Vagina (tissue), 2 donors: ENCODE data around the gene PDCD1LG2. TPM values are rescaled to one million over a fixed set of nuclear protein-coding genes. Genes with fewer than 3 reads are reported as not detected.
"Not testable (repeated sequence)": the region's sequence is repeated elsewhere in the genome, so short reads cannot be mapped to it uniquely, and the experiment has no call there.

ENCODE experiments used
- DNase-seq, 2 donors: peaks; one replicate each; pipeline ENCODE4 v3.0.0-alpha.2; 2017; ENCODE audit errors: extremely low spot score in 2 of 2
- H3K27ac ChIP-seq: fragments of 200-600 bp; sonication (generic); one replicate; pipeline ENCODE4 v1.5.1; 2019
- H3K27me3 ChIP-seq: fragments of 200-600 bp; sonication (generic); one replicate; pipeline ENCODE4 v1.5.1; 2019
- H3K36me3 ChIP-seq, 2 donors: fragments of 200-600 bp; sonication (generic); one replicate each; pipeline ENCODE4 v1.5.1; 2017 to 2019
- H3K4me1 ChIP-seq: fragments of 200-600 bp; sonication (generic); one replicate; pipeline ENCODE4 v1.5.1; 2019
- H3K4me3 ChIP-seq, 2 donors: fragments of 200-600 bp; sonication (generic); 1 replicate in 1 of 2; 2 replicates in 1 of 2; pipeline ENCODE4 v1.5.1; 2016 to 2019
- H3K9me3 ChIP-seq: fragments of 200-600 bp; sonication (generic); one replicate; pipeline ENCODE4 v1.5.1; 2019
- CTCF ChIP-seq, 3 experiments: fragments of 450-650 bp in 2 of 3; fragments of 200-600 bp in 1 of 3; sonication (generic) in 1 of 3; IDR thresholded peaks; one replicate each; pipeline ENCODE4 v1.5.1; 2017 to 2019; ENCODE audit warnings: antibody characterized with exemption in 3 of 3, mild to moderate bottlenecking in 2 of 3, moderate library complexity in 2 of 3
- POLR2A ChIP-seq, 2 donors: fragments of 450-650 bp; IDR thresholded peaks; one replicate each; pipeline ENCODE4 v1.6.1; 2017; ENCODE audit warnings: antibody characterized with exemption in 2 of 2, mild to moderate bottlenecking in 2 of 2, moderate library complexity in 2 of 2
- POLR2AphosphoS5 ChIP-seq, 2 donors: sonication (generic); formaldehyde crosslinking; IDR thresholded peaks; one replicate each; pipeline ENCODE4 v1.9.0; 2017; ENCODE audit warnings: antibody characterized with exemption in 2 of 2, mild to moderate bottlenecking in 2 of 2, low read depth in 1 of 2; ENCODE audit not compliant: insufficient read depth in 1 of 2
- intact Hi-C: fragments of 100-400 bp; cut with DNase I; formaldehyde crosslinking; loops from one replicate; pipeline ENCODE4 v1.15.1; 2023
- total RNA-seq: library from RNA; depleted of rRNA; stranded (reverse); fragments of >200 nt; gene quantifications from one replicate; pipeline ENCODE4 v1.2.3, GENCODE V29; 2016

PDCD1LG2 gene
- 1.2 TPM for total RNA-seq

- Histone ChIP-seq H3K27ac (peak within 1 kb of the TSS; percentile 84), H3K27me3 (no peaks in the 10 kb centered on the region), H3K36me3 (no peaks in the 10 kb centered on the region), H3K4me3 (peak within 1 kb of the TSS; percentile 35 to 36), H3K4me1 (peaks cover 33% of the 10 kb centered on the region), H3K9me3 (no peaks in the 10 kb centered on the region)
- TF ChIP-seq CTCF (IDR thresholded peaks at IDR 0.05) = no peak
- TF ChIP-seq POLR2AphosphoS5 (IDR thresholded peaks at IDR 0.05; ENCODE audit: insufficient read depth in 1 of 2, low read depth in 1 of 2) = peak in 1 of 2 donors; percentile 36
- no peak for TF ChIP-seq POLR2A (IDR thresholded peaks at IDR 0.05)
- intact Hi-C loops = no loop called here
- no peak for DNase-seq
Observed at GRCh38 chr9:5510360-5510931, at the start of gene PDCD1LG2. TSS of gene PDCD1LG2 (plus strand) at chr9:5510531. CDS start at chr9:5522547, 12,016 bp downstream.

- H3K27me3 ChIP-seq, H3K9me3 ChIP-seq, H3K36me3 ChIP-seq, DNase-seq, H3K27ac ChIP-seq, intact Hi-C loops, H3K4me3 ChIP-seq, H3K4me1 ChIP-seq: not testable (repeated sequence)
Observed at GRCh38 chr9:5464831-5465330, 45.5 kb upstream of the PDCD1LG2 start.

DNA sequence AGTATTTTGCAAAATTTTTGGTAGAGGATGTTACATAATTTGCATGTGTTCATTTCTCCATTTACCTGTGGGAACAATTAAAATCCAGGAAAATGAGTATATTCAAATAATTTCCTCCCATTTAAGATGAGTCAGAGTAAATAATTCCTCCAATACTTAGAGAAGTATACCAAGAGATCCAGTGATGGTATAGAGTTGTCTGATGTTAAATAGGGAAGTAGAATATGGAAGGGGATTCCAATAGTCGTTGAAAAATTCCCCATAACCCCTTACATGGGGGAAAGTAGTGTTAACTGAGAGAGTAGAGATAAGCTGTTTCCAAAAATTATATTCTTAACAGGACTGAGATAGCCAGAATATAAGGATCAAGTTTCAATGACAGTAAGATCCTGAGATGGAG is 44.3 kb upstream of the PDCD1LG2 start:
- TF ChIP-seq POLR2A (IDR thresholded peaks at IDR 0.05) = no peak
- intact Hi-C loops = no loop called here
- no peaks in the 10 kb centered on the region for H3K27me3 ChIP-seq
- no peaks in the 10 kb centered on the region for H3K9me3 ChIP-seq
- peaks cover 4 to 6% of the 10 kb centered on the region in 2 donors for H3K36me3 ChIP-seq
- no peak for DNase-seq
- H3K27ac ChIP-seq = no peak overlapping the region
- no peaks in the 10 kb centered on the region for H3K4me1 ChIP-seq
- H3K4me3 ChIP-seq = no peak overlapping the region

DNA sequence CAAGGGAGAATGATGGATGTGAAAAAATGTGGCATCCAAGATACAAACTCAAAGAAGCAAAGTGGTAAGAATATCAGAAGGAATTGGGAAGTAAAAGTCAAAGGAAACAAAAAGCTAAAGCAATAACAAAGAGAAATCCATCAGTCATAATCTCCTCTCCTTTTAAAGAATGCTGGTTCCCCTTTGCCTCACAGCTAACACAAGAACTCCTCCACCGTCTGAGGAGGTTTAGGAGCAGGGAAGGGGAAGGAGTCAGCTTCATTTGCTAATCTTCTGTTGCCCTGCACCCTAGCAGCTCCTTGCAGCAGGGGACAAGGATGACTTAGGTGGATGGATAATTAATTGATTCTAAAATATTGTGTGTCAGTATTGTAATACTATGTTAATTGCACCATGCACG is 43.6 kb upstream of the PDCD1LG2 start:
- TF ChIP-seq CTCF (IDR thresholded peaks at IDR 0.05) (no peak), POLR2AphosphoS5 (IDR thresholded peaks at IDR 0.05; ENCODE audit: insufficient read depth in 1 of 2, low read depth in 1 of 2) (no peak), POLR2A (IDR thresholded peaks at IDR 0.05) (no peak)
- no peak for DNase-seq
- Histone ChIP-seq H3K36me3 (peaks cover 4 to 6% of the 10 kb centered on the region in 2 donors), H3K9me3 (no peaks in the 10 kb centered on the region), H3K27ac (no peak overlapping the region), H3K27me3 (no peaks in the 10 kb centered on the region), H3K4me1 (no peaks in the 10 kb centered on the region), H3K4me3 (no peak overlapping the region)
- intact Hi-C loops = no loop called here

DNA sequence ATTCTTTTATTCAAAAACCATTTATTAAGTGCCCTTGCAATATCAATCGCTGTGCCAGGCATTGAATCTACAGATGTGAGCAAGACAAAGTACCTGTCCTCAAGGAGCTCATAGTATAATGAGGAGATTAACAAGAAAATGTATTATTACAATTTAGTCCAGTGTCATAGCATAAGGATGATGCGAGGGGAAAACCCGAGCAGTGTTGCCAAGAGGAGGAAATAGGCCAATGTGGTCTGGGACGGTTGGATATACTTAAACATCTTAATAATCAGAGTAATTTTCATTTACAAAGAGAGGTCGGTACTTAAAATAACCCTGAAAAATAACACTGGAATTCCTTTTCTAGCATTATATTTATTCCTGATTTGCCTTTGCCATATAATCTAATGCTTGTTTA is 41.5 kb upstream of the PDCD1LG2 start:
- intact Hi-C loops = no loop called here
- TF ChIP-seq CTCF (IDR thresholded peaks at IDR 0.05) = no peak
- no peak for TF ChIP-seq POLR2A (IDR thresholded peaks at IDR 0.05)
- TF ChIP-seq POLR2AphosphoS5 (IDR thresholded peaks at IDR 0.05; ENCODE audit: insufficient read depth in 1 of 2, low read depth in 1 of 2) = no peak

DNA sequence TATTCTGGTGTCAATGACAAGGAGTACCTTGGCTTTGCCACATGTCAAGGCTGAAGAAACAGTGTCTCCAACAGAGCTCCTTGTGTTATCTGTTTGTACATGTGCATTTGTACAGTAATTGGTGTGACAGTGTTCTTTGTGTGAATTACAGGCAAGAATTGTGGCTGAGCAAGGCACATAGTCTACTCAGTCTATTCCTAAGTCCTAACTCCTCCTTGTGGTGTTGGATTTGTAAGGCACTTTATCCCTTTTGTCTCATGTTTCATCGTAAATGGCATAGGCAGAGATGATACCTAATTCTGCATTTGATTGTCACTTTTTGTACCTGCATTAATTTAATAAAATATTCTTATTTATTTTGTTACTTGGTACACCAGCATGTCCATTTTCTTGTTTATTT is 40.2 kb upstream of the PDCD1LG2 start:
- intact Hi-C loops = no loop called here
- no peak overlapping the region for H3K27ac ChIP-seq
- TF ChIP-seq CTCF (IDR thresholded peaks at IDR 0.05) (no peak), POLR2A (IDR thresholded peaks at IDR 0.05) (no peak), POLR2AphosphoS5 (IDR thresholded peaks at IDR 0.05; ENCODE audit: insufficient read depth in 1 of 2, low read depth in 1 of 2) (no peak)
- no peaks in the 10 kb centered on the region for H3K4me1 ChIP-seq
- no peak for DNase-seq
- no peaks in the 10 kb centered on the region for H3K9me3 ChIP-seq
- no peaks in the 10 kb centered on the region for H3K27me3 ChIP-seq
- no peaks in the 10 kb centered on the region for H3K36me3 ChIP-seq
- no peak overlapping the region for H3K4me3 ChIP-seq

More for the DNA sequence above, 41.5 kb upstream of the PDCD1LG2 start:
- Histone ChIP-seq H3K27ac (no peak overlapping the region), H3K27me3 (no peaks in the 10 kb centered on the region), H3K36me3 (no peaks in the 10 kb centered on the region), H3K9me3 (no peaks in the 10 kb centered on the region), H3K4me3 (no peak overlapping the region), H3K4me1 (no peaks in the 10 kb centered on the region)
- no peak for DNase-seq
